OCI-LY3 (cell line): ENCODE results near the gene PLK1.

Experiments
- H2AFZ ChIP-seq: fragments of 200-600, 300-600 bp; shearing (Covaris generic); 2 replicates; pipeline ENCODE4 v1.6.0; 2014; ENCODE audit warnings: antibody characterized with exemption, low read depth, low read length
- H3K27ac ChIP-seq: fragments of 200-600, 300-600 bp; sonication (generic); 2 replicates; pipeline ENCODE4 v1.5.1; 2014; ENCODE audit warnings: mild to moderate bottlenecking, low read length, moderate library complexity, mixed read lengths
- H3K27me3 ChIP-seq: fragments of 200-600, 300-600 bp; sonication (generic); 2 replicates; pipeline ENCODE4 v1.6.1; 2014; ENCODE audit warnings: low read depth, low read length, mixed read lengths
- H3K36me3 ChIP-seq: fragments of 200-600, 300-600 bp; sonication (generic); replicated peaks from 2 replicates; pipeline ENCODE3; 2014; ENCODE audit warnings: low read depth, low read length, mixed read lengths
- H3K4me1 ChIP-seq: fragments of 300-600, 200-600 bp; sonication (generic); 2 replicates; pipeline ENCODE4 v1.6.1; 2014; ENCODE audit warnings: low read length, mixed read lengths
- H3K4me2 ChIP-seq: fragments of 200-600, 300-600 bp; sonication (generic); 2 replicates; pipeline ENCODE4 v1.6.1; 2014; ENCODE audit warnings: low read length, mixed read lengths
- H3K4me3 ChIP-seq: fragments of 300-600, 200-600 bp; sonication (generic); 2 replicates; pipeline ENCODE4 v1.5.1; 2014; ENCODE audit warnings: antibody characterized with exemption, mild to moderate bottlenecking, low read length, moderate library complexity
- H3K79me2 ChIP-seq: fragments of 300-600, 200-600 bp; shearing (Covaris generic); 2 replicates; pipeline ENCODE4 v1.6.1; 2014; ENCODE audit warnings: mild to moderate bottlenecking, low read length, mixed read lengths
- H3K9ac ChIP-seq: fragments of 300-600, 200-600 bp; shearing (Covaris generic); 2 replicates; pipeline ENCODE4 v1.6.0; 2014; ENCODE audit warnings: mild to moderate bottlenecking, low read length, moderate library complexity
- H3K9me3 ChIP-seq: fragments of 200-600, 300-600 bp; shearing (Covaris generic); 2 replicates; pipeline ENCODE4 v1.6.1; 2014; ENCODE audit warnings: low read length, mixed read lengths; ENCODE audit not compliant: insufficient read depth
- H4K20me1 ChIP-seq: fragments of 200-600, 300-600 bp; sonication (generic); 2 replicates; pipeline ENCODE4 v1.6.1; 2016; ENCODE audit warnings: low read length, mixed read lengths; ENCODE audit not compliant: insufficient read depth
- EZH2phosphoT487 ChIP-seq: fragments of 200-600 bp; shearing (Covaris generic); IDR thresholded peaks from 2 replicates; pipeline ENCODE4 v1.6.1; 2018; ENCODE audit warnings: antibody characterized with exemption, mixed run types, low read depth
- TF ChIP-seq, protein P1 (sequence below): fragments of 200-600, 300-600 bp; sonication (generic); IDR thresholded peaks from 2 replicates; pipeline ENCODE4 v1.5.1; 2014; ENCODE audit warnings: antibody characterized with exemption, low read length, low read depth

The PLK1 gene

DNA sequence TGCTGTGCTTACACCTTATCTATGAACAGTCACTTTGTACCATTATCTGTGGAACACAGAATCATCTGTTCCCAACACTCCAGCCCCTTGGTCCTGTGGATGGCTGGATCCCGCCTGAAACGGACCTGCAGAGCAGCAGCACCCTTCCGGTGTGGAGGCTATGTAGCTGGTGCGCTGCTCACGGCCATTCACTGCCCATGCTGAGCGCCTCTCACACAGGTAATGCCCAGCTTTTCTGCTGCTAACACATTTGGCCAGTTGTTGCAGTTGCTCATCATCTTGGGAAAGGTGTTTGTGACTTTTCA is 11.4 kb upstream of the PLK1 start:
- H3K9me3 ChIP-seq = no peaks in the 10 kb centered on the region
- peaks cover 88% of the 10 kb centered on the region for H3K36me3 ChIP-seq
- peaks cover 21% of the 10 kb centered on the region for H3K27me3 ChIP-seq
- no peak overlapping the region for H3K4me3 ChIP-seq
- H3K9ac ChIP-seq = no peak overlapping the region
- peaks cover 10% of the 10 kb centered on the region; the same call in 1 of the 2 replicates for H3K79me2 ChIP-seq
- H3K27ac ChIP-seq = no peak overlapping the region
- peaks cover 57% of the 10 kb centered on the region for H3K4me1 ChIP-seq
- H4K20me1 ChIP-seq = peaks cover 64% of the 10 kb centered on the region
- H2AFZ ChIP-seq = no peak overlapping the region
- no peak overlapping the region for H3K4me2 ChIP-seq
- TF ChIP-seq, protein P1, sequence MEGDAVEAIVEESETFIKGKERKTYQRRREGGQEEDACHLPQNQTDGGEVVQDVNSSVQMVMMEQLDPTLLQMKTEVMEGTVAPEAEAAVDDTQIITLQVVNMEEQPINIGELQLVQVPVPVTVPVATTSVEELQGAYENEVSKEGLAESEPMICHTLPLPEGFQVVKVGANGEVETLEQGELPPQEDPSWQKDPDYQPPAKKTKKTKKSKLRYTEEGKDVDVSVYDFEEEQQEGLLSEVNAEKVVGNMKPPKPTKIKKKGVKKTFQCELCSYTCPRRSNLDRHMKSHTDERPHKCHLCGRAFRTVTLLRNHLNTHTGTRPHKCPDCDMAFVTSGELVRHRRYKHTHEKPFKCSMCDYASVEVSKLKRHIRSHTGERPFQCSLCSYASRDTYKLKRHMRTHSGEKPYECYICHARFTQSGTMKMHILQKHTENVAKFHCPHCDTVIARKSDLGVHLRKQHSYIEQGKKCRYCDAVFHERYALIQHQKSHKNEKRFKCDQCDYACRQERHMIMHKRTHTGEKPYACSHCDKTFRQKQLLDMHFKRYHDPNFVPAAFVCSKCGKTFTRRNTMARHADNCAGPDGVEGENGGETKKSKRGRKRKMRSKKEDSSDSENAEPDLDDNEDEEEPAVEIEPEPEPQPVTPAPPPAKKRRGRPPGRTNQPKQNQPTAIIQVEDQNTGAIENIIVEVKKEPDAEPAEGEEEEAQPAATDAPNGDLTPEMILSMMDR = no peak
- no peak for TF ChIP-seq EZH2phosphoT487

DNA sequence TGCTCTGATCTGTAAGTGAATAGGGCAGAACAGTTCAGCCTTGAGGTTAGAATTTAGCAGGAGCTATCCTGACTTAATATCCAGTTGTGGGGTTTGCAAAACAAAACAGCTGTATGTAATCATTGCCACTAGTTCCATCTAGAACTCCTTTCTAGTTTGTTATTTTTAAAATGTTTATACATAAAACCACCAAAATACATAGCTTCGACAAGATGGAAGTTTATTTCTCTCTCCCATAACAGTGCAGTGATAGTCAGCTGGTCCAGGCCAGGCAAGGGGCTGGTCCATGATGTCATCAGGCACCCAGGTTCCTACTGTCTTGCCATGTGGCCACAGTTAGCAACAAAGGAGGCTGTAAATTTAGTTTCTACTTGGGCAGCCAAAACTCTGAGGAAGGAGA is 10.5 kb upstream of the PLK1 start:
- Histone ChIP-seq H3K4me2 (no peak overlapping the region), H3K27ac (no peak overlapping the region), H3K79me2 (peaks cover 10% of the 10 kb centered on the region; the same call in 1 of the 2 replicates), H3K9me3 (no peaks in the 10 kb centered on the region), H4K20me1 (peaks cover 59% of the 10 kb centered on the region), H3K36me3 (peaks cover 84% of the 10 kb centered on the region), H3K27me3 (peaks cover 23% of the 10 kb centered on the region), H3K4me1 (peaks cover 52% of the 10 kb centered on the region), H2AFZ (no peak overlapping the region), H3K4me3 (no peak overlapping the region), H3K9ac (no peak overlapping the region)
- TF ChIP-seq EZH2phosphoT487 = no peak
- TF ChIP-seq, protein P1 = no peak

DNA sequence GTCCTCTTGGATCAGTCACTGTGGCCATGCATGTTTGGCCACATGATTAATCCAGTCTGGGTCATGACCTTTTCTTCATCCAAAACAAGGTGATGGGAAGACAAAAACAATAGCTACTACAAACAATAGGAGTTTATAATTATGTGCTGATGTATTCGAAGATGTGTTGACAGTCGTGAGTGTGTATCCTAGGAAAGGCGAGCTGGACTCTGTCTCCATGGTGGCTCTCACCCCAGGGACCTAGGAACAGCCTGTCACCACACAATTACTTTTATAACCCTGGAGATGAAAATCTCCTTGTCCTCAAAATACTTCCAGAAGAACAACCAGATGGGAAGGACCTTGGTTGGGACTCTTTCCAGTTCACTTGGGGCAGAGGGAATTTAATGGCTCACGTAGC is 9.8 kb upstream of the PLK1 start:
- TF ChIP-seq EZH2phosphoT487 = no peak
- TF ChIP-seq, protein P1 = no peak
- H3K4me3 ChIP-seq = no peak overlapping the region
- H3K36me3 ChIP-seq = peaks cover 84% of the 10 kb centered on the region

DNA sequence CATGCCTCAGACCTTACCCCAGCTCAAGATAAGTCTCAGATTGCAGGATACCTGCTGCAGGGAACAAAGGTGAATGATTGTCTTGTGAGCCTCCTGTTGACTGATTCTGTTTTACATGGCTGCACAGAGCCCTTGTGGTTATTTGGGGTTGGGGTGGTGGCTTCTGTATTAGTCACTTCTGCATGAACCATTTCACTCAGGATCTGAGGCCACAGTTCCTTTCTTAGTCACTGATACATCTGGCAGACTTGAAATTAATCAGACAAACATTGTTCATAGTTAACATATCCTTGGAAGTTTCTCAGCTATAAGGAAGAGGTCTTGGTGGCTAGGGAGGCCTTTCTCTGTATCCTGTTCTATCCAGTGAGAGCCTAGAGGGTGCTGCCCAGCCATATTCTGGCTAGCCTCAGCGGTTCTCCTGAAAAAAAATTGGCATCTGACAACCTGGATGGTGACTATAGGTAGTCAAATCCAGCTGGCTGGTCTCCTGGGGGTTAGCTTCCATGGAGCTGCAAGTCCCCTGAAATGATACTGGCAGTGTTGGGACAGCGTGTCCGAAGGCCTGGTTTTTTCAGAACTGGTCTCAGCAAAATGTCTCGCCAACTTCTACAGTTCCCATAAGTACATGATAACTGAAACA is 8.4 kb upstream of the PLK1 start:
- Histone ChIP-seq H3K4me1 (peaks cover 41% of the 10 kb centered on the region), H3K9ac (no peak overlapping the region), H3K9me3 (no peaks in the 10 kb centered on the region), H4K20me1 (peaks cover 54% of the 10 kb centered on the region), H3K4me3 (peak overlapping the region; percentile 57), H3K4me2 (peak overlapping the region; percentile 89), H2AFZ (no peak overlapping the region), H3K27ac (peak overlapping the region; percentile 38), H3K36me3 (peaks cover 83% of the 10 kb centered on the region), H3K27me3 (peaks cover 23% of the 10 kb centered on the region), H3K79me2 (peaks cover 10% of the 10 kb centered on the region; the same call in 1 of the 2 replicates)
- TF ChIP-seq, protein P1 = no peak
- TF ChIP-seq EZH2phosphoT487 = peak; percentile 98

More for the DNA sequence above, 9.8 kb upstream of the PLK1 start:
- peaks cover 52% of the 10 kb centered on the region for H3K4me1 ChIP-seq
- H3K9me3 ChIP-seq = no peaks in the 10 kb centered on the region
- H4K20me1 ChIP-seq = peaks cover 59% of the 10 kb centered on the region
- H3K27ac ChIP-seq = no peak overlapping the region
- no peak overlapping the region for H3K9ac ChIP-seq
- no peak overlapping the region for H3K4me2 ChIP-seq
- H3K79me2 ChIP-seq = peaks cover 10% of the 10 kb centered on the region; the same call in 1 of the 2 replicates
- H3K27me3 ChIP-seq = peaks cover 23% of the 10 kb centered on the region
- no peak overlapping the region for H2AFZ ChIP-seq
